HG03025 (cell line): Measurements from ENCODE around the gene NDUFV3.
"Not testable (repeated sequence)": the region's sequence is repeated elsewhere in the genome, so short reads cannot be mapped to it uniquely, and the experiment has no call there.

ENCODE experiments used
- ATAC-seq: cut with Tn5 transposase; IDR thresholded peaks from one replicate; pipeline ENCODE4 v1.9.1; 2021; ENCODE audit warnings: mild to moderate bottlenecking, moderate library complexity; ENCODE audit not compliant: unreplicated experiment, low FRiP score

NDUFV3 gene

DNA sequence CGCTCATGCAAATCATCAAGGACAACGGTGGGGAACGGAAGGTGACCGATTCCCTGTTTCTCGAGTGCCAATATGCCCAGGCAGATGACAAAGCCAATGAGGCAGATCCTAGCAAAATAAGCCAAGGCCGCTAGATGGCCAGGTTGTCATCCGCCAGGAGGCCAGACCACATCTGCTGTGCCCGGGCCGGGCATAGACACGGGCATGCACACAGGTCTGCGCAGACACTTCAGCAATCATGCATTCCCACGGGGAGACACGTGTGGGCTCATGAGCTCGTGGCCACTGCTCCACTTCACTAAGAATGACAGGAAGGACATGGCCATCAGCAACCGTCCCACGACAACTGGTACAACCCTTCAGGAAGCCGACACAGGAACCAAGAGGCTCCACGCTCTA, 37.2 kb upstream of the NDUFV3 start:
- no peak for ATAC-seq

DNA sequence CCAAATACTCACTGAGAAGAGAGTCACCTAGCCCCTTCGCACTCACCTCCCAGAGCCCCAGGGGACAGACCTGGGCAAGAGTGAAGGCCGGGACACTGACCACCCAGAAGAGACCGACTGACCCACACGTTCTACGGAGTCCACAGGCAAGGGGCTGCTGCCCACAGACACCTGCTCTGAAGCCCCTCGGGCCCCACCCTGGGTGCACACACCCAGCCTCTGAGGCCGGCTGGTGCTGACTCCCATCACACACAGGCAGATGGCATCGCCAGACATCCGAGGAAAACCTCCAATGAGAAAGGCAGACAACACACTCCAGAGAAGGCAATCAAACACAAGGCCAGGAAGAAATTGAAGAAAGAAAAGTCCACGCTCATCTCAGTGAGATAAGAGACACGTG, 35.9 kb upstream of the NDUFV3 start:
- ATAC-seq: no peak

- no peak for ATAC-seq
Measured at GRCh38 chr21:42858185-42858847, 34.8 kb upstream of the NDUFV3 start.

- ATAC-seq: no peak
Measured at GRCh38 chr21:42858957-42859890, 33.9 kb upstream of the NDUFV3 start.

GRCh38 chr21:42859891-42860230, 33.2 kb upstream of the NDUFV3 start:
- ATAC-seq: no peak

DNA sequence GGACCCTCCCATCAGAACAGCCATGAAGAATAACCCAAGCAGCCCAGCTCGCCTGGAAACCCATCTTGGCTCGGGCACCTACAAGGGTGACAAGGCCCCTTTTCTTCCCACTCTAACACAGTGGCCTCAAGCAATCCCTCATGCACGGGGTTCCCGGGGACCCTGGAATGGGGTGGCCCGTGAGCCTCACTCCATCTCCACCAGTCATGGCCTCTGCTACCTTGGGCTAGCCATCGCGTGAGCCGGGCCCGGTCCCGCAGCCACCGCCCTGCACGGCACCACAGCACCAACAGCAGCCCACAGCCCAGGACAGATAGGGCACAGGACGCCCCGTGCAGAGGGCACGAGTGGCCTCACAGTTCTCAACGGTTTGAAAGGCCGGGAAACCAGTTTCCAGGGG, 32.8 kb upstream of the NDUFV3 start:
- no peak for ATAC-seq

DNA sequence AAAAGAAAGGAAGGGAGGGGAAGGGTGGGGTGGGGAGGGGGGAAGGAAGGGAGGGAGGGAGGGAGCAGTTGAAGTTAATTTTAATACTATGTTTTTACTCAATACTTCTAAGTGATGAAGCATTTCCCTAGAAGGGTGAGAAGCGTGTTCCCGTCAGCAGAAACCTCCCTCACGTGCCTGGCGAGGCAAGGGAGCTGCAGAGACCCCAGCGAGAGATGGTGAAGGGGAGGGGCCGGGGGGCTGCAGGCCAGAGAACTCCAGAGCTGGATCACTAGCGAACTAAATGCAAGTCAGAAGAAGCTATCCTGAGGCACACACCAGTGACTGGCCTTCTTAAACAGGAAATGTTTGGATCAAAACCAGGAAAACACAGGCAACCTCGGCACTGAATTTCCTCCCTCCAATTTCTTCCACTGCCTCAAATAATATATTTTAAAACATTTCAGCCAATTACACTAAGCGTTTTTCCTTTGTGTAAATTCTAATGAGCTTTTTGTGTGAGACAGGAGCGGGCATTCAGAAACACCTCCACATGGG, 31.7 kb upstream of the NDUFV3 start:
- ATAC-seq: no peak

GRCh38 chr21:42861848-42862400, 31.2 kb upstream of the NDUFV3 start:
- no peak for ATAC-seq

DNA sequence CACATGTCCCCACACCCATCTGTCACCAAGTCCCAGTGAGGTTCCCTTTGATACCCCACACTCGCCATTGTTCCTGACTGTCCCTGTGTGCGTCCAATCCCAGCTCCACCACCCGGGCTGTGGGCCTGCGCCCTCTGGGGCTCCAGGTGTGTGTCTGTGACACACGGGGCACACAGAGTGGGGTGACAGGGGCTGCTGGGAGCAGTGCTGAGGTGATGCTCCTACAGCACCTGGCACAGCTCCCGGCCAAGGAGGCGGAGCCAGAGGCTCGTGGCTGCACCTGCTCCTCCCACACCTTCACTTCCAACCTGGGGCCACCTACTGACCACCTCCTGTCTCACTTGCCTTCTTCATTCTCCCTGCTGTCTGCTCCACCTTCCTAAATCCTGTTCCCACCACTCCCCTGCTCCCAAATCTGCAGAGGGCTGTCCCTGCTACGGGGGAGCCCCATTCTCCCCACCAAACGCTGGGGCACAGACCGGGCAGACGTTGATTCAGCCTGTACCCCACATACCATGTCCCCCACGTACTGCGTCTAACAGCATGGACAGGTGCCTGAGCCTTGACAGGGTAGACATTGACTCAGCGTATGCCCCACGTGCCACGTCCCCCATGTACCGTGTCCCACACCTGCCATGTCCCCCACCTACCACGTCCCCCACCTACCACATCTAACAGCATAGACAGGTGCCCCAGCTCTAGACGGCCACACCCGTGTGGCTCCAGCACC, 30.2 kb upstream of the NDUFV3 start:
- ATAC-seq: no peak

GRCh38 chr21:42863504-42863870, 29.6 kb upstream of the NDUFV3 start:
- ATAC-seq: no peak

DNA sequence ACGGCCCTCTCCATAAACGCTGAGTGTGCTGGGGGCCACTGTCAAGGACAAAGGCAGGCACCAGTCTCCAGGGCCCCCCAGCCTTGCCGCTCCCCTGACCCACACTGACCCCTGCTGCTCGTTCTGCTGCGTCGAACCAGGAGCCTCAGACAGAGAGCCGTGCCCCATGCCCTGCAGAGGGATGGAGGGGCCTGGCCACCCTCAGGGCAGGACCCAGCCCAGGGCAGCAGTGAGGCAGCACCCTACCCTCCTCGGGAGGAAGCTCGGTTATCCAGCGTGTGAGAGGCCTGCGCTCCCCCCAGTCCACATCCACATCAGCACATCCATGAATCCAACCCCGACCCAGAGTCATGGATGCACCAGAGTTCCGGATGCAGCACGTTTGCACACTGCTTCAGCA, 28.8 kb upstream of the NDUFV3 start:
- no peak for ATAC-seq

GRCh38 chr21:42864815-42865775, 28.0 kb upstream of the NDUFV3 start:
- no peak for ATAC-seq

GRCh38 chr21:42865776-42866160, 27.3 kb upstream of the NDUFV3 start:
- no peak for ATAC-seq

GRCh38 chr21:42868196-42868595, 24.9 kb upstream of the NDUFV3 start:
- no peak for ATAC-seq

- no peak for ATAC-seq
Measured at GRCh38 chr21:42873096-42873495, 20.0 kb upstream of the NDUFV3 start.

GRCh38 chr21:42875811-42876210, 17.3 kb upstream of the NDUFV3 start:
- not testable (repeated sequence) for ATAC-seq

GRCh38 chr21:42878678-42878992, 14.5 kb upstream of the NDUFV3 start:
- ATAC-seq: peak; percentile 17

DNA sequence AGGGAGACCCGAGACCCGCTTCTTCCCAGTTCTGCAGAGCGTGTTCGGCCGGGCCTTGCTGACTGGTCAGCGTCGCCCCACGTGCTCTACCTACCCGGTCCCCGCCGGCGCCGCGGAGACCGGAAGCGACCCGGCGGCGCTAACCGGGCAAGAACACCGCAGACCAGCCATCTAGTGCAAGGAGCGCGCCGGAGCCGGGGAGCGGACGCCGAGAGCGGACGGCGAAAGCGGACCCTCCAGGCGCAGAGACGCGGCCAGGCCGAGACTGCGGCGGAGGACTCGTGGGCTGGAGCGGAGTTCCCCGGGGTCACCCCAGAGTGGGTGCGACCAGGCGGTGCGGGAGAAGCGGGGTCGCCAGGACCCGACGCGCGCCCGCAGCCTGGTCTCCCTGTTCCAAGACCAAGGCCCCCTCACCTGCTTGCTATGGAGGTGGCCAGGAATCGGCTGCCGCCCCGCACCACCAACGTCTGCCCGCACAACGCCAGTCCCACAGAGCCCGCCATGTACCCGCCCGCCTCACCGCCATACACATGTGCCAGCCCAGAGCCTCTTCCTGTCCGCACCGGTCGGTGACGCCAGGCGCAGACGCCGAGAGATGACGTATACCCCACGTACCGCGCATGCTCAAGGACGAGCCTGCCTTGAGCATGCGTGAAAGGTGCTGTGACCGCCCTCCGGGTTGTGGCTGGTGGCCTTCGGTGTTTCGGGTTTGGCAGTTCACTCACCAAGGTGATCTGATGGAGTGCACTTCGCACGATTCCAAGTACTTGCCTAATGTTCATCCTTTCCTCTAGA, 13.9 kb upstream of the NDUFV3 start, which contains the start of gene WDR4:
TSS of gene WDR4 (minus strand) at position 547 of the 795 bp plus-strand sequence. CDS start at position 503, 44 bp downstream.
- peak; percentile 94 for ATAC-seq

DNA sequence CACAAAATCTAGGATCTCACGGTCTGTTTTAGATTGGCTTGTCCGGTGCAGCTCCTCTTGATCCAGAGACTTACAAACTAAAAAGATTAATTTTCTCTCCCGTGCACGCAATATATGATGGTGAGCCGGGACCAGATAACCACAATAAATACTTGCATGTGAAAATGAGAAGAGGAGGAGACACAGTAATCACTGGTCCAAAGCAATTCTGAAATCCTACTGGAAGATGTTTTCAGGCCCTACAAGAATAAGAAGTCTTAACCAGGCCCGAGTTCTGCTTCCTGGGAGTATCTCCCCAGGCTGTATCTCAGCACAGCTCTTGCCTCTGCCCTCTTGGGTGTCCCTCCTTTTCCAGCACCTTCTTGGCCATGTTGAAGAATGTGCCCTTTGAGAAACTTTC, 12.8 kb upstream of the NDUFV3 start:
- no peak for ATAC-seq
